Liver (tissue), 3 donors: ENCODE measurements around the gene EHD4.

Experiments
- EGR1 ChIP-seq, 2 donors: IDR thresholded peaks; 2 replicates each; pipeline ENCODE4 v1.6.1; 2016 to 2018; ENCODE audit warnings: antibody characterized with exemption in 2 of 2, low read depth in 2 of 2
- FOXA1 ChIP-seq: IDR thresholded peaks from 2 replicates; pipeline ENCODE4 v1.6.1; 2016; ENCODE audit warnings: antibody characterized with exemption
- HNF4G ChIP-seq: IDR thresholded peaks from 2 replicates; pipeline ENCODE4 v1.6.1; 2016; ENCODE audit warnings: antibody characterized with exemption
- JUND ChIP-seq, 2 donors: IDR thresholded peaks; 2 replicates each; pipeline ENCODE4 v1.6.1; 2016; ENCODE audit warnings: antibody characterized with exemption in 2 of 2
- NR2F2 ChIP-seq: IDR thresholded peaks from 2 replicates; pipeline ENCODE4 v1.6.1; 2016; ENCODE audit warnings: antibody characterized with exemption
- RAD21 ChIP-seq, 2 donors: IDR thresholded peaks; 2 replicates each; pipeline ENCODE4 v1.6.1; 2016; ENCODE audit warnings: antibody characterized with exemption in 2 of 2, mild to moderate bottlenecking in 2 of 2
- RXRA ChIP-seq, 2 donors: IDR thresholded peaks; 2 replicates each; pipeline ENCODE4 v1.6.1; 2017 to 2018; ENCODE audit warnings: antibody characterized with exemption in 2 of 2, mild to moderate bottlenecking in 1 of 2
- TAF1 ChIP-seq: conservative IDR thresholded peaks from 2 replicates; pipeline ENCODE4 v1.6.1; 2016; ENCODE audit warnings: antibody characterized with exemption, mild to moderate bottlenecking
- YY1 ChIP-seq: IDR thresholded peaks from 2 replicates; pipeline ENCODE4 v1.6.1; 2016; ENCODE audit warnings: antibody characterized with exemption, mild to moderate bottlenecking
- TF ChIP-seq, protein P1 (sequence below): fragments of 150-350 bp; IDR thresholded peaks from 2 replicates; pipeline ENCODE4 v1.5.1; 2017; ENCODE audit warnings: improper control_type of control experiment, low read depth, low read length; ENCODE audit not compliant: missing input control
- TF ChIP-seq, protein P2 (sequence below): IDR thresholded peaks from 2 replicates; pipeline ENCODE4 v1.6.1; 2016; ENCODE audit warnings: antibody characterized with exemption, mild to moderate bottlenecking
- TF ChIP-seq, protein P3 (sequence below): IDR thresholded peaks from 2 replicates; pipeline ENCODE4 v1.6.1; 2016; ENCODE audit warnings: antibody characterized with exemption
- TF ChIP-seq, protein P4 (sequence below): IDR thresholded peaks from 2 replicates; pipeline ENCODE4 v1.6.1; 2016; ENCODE audit warnings: antibody characterized with exemption
- TF ChIP-seq, protein P5 (sequence below): IDR thresholded peaks from 2 replicates; pipeline ENCODE4 v1.6.1; 2016; ENCODE audit warnings: antibody characterized with exemption
- donor health status: healthy.
- donor health status: healthy.

DNA sequence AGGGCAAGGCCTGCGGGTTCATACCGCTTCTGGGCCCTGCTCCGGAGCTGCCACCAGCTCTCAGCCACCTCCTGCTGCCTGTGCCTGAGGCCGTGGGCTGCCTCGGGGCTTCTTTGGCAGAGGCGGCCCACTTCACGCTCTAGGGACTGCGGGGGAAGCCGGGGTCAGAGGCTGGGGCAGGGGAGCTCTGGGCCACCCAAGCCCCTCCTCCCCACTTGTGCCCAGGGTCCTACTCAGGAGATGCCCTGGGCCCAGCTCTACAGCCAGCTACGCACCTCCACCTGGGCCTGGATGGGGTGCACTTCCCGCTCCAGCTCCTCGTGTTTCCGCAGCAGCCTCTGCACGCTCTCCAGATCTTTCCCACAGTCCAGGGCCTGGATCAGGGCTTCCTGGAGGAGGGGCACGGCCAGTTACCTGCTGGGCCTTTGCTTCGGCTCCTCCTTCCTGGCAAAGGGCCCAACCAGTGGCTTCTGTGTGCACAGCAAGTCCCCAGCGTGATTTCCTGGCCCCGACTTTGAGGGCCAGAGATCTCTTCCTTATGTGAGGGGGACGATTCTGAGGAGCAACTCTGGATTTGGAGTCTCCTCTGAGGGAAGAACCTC is 109.7 kb downstream of the EHD4 start:
- TF ChIP-seq, protein P1, sequence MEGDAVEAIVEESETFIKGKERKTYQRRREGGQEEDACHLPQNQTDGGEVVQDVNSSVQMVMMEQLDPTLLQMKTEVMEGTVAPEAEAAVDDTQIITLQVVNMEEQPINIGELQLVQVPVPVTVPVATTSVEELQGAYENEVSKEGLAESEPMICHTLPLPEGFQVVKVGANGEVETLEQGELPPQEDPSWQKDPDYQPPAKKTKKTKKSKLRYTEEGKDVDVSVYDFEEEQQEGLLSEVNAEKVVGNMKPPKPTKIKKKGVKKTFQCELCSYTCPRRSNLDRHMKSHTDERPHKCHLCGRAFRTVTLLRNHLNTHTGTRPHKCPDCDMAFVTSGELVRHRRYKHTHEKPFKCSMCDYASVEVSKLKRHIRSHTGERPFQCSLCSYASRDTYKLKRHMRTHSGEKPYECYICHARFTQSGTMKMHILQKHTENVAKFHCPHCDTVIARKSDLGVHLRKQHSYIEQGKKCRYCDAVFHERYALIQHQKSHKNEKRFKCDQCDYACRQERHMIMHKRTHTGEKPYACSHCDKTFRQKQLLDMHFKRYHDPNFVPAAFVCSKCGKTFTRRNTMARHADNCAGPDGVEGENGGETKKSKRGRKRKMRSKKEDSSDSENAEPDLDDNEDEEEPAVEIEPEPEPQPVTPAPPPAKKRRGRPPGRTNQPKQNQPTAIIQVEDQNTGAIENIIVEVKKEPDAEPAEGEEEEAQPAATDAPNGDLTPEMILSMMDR: no peak
- TF ChIP-seq TAF1 (no peak), FOXA1 (no peak), YY1 (no peak), JUND (IDR thresholded peaks at IDR 0.05) (no peak), NR2F2 (no peak), RAD21 (IDR thresholded peaks at IDR 0.05) (no peak), EGR1 (IDR thresholded peaks at IDR 0.05; ENCODE audit: low read depth in 2 of 2) (no peak), RXRA (IDR thresholded peaks at IDR 0.05) (no peak), HNF4G (no peak)
- TF ChIP-seq, protein P2, sequence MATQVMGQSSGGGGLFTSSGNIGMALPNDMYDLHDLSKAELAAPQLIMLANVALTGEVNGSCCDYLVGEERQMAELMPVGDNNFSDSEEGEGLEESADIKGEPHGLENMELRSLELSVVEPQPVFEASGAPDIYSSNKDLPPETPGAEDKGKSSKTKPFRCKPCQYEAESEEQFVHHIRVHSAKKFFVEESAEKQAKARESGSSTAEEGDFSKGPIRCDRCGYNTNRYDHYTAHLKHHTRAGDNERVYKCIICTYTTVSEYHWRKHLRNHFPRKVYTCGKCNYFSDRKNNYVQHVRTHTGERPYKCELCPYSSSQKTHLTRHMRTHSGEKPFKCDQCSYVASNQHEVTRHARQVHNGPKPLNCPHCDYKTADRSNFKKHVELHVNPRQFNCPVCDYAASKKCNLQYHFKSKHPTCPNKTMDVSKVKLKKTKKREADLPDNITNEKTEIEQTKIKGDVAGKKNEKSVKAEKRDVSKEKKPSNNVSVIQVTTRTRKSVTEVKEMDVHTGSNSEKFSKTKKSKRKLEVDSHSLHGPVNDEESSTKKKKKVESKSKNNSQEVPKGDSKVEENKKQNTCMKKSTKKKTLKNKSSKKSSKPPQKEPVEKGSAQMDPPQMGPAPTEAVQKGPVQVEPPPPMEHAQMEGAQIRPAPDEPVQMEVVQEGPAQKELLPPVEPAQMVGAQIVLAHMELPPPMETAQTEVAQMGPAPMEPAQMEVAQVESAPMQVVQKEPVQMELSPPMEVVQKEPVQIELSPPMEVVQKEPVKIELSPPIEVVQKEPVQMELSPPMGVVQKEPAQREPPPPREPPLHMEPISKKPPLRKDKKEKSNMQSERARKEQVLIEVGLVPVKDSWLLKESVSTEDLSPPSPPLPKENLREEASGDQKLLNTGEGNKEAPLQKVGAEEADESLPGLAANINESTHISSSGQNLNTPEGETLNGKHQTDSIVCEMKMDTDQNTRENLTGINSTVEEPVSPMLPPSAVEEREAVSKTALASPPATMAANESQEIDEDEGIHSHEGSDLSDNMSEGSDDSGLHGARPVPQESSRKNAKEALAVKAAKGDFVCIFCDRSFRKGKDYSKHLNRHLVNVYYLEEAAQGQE: no peak
- TF ChIP-seq, protein P3, sequence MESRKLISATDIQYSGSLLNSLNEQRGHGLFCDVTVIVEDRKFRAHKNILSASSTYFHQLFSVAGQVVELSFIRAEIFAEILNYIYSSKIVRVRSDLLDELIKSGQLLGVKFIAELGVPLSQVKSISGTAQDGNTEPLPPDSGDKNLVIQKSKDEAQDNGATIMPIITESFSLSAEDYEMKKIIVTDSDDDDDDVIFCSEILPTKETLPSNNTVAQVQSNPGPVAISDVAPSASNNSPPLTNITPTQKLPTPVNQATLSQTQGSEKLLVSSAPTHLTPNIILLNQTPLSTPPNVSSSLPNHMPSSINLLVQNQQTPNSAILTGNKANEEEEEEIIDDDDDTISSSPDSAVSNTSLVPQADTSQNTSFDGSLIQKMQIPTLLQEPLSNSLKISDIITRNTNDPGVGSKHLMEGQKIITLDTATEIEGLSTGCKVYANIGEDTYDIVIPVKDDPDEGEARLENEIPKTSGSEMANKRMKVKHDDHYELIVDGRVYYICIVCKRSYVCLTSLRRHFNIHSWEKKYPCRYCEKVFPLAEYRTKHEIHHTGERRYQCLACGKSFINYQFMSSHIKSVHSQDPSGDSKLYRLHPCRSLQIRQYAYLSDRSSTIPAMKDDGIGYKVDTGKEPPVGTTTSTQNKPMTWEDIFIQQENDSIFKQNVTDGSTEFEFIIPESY: no peak
- TF ChIP-seq, protein P4, sequence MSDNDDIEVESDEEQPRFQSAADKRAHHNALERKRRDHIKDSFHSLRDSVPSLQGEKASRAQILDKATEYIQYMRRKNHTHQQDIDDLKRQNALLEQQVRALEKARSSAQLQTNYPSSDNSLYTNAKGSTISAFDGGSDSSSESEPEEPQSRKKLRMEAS: no peak
- TF ChIP-seq, protein P5, sequence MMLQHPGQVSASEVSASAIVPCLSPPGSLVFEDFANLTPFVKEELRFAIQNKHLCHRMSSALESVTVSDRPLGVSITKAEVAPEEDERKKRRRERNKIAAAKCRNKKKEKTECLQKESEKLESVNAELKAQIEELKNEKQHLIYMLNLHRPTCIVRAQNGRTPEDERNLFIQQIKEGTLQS: no peak
